ENCODE data around the gene GAMT.
"Not testable (repeated sequence)": the region's sequence is repeated elsewhere in the genome, so short reads cannot be mapped to it uniquely, and the experiment has no call there.

The GAMT gene

GRCh38 chr19:1433119-1434039 lies 32.0 kb upstream of the GAMT start:
- DNase-seq, result no peak

- no peak for DNase-seq
These were observed 31.2 kb upstream of the GAMT start for GRCh38 chr19:1432507-1432887.

- DNase-seq, result no peak
These were observed 30.6 kb upstream of the GAMT start for GRCh38 chr19:1431759-1432506.

- no peak for DNase-seq
These were observed 28.9 kb upstream of the GAMT start for GRCh38 chr19:1430246-1430645.

DNA sequence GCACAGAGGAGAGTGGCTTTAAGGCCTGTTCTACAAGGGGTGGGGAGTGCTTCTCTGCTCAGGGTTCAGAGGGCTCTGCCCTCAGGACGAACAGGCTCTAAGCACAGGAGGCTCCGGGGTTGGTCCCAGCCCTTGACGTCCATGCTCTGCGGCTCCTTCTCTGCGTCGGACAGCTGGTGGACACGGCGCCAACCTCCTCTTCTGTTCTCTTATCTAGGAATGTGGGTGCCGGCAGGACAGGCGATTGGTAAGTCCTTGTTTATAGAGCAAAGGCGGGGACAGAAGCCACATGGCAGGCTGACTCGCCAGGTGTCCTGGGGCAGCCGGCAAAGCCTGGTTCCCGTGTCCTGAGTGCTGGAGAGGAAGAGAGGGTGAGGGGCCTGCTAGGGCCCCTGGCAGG lies 28.4 kb upstream of the GAMT start:
- no peak for DNase-seq

- DNase-seq, result no peak
These were observed 27.5 kb upstream of the GAMT start for GRCh38 chr19:1428738-1429391.

DNA sequence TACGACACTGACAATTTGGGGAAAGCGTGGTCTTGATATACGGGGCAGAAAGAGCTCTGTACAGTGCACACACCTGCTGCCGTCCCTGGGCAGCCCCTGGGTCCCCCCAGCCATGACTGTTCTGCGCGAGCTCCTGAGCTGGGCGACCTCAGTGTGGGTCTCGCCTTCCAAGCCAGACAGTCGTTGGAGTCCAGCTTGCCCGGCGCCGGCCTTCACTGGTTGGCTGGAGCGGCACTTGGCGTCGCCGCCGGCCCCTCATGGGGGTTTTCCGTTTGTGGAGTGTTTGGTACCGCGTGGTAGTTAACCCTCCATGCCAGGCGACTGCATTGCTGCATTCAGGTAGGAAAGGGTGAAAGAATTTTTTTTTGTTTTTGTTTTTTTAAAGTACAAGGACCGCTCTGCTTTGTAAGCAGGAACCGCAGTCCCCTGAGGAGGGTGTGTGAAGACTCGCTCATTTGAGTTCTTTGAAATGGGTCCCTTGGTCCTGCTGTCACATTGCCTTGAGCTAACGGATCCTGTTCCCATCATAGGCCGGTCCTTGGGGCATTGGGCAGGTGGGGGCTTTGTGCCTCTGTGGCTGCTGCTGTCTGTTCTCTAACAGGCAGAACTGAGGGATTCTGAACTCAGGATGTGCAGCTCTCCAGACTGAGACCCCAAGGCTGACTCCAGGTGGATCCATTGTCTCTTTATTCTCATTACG lies 26.0 kb upstream of the GAMT start:
- DNase-seq, result no peak

- DNase-seq, result no peak
These were observed 25.4 kb upstream of the GAMT start for GRCh38 chr19:1426736-1427135.

- no peak for DNase-seq
These were observed 24.6 kb upstream of the GAMT start for GRCh38 chr19:1425902-1426301.

GRCh38 chr19:1425102-1425837 lies 23.9 kb upstream of the GAMT start:
- no peak for DNase-seq

DNA sequence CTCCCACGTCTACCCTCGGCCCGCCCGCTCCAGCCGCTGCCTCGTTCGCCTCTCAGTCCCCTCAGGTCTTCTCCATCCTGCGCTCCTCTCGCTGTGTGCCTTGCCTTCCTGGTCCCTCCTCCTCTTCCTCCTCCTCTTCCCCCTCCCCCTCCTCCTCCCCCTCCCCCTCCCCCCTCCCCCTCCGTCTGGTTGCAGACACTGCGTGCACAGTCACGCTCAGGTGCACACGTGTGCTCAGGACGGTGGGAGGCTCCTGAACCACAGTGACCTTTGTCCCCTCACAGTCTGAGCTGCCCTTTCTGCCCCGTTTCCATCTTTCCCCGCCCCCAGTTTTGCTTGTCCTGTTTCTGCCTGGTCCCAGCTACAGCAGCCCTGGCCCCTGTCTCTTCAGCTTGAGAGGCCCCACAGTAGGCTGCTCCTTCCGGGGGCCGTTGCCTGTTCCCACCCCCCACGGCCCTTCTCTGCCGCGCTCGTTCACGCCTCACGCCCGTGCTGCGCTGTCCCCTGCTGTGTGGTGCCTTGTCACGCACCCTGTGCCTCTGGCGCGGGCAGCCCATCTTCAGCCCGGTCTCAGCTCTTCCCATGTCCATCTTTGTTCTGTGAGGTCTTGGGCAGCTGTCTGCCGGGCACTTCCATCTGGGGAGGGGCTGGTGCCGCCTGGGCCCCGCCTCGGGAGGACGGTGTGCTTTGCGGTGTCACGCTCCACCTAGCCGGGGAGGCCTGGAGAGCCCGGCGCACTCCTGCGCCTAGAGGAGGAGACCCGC lies 23.0 kb upstream of the GAMT start:
- DNase-seq, result no peak

GRCh38 chr19:1423436-1424191 lies 22.3 kb upstream of the GAMT start:
- DNase-seq, result no peak

DNA sequence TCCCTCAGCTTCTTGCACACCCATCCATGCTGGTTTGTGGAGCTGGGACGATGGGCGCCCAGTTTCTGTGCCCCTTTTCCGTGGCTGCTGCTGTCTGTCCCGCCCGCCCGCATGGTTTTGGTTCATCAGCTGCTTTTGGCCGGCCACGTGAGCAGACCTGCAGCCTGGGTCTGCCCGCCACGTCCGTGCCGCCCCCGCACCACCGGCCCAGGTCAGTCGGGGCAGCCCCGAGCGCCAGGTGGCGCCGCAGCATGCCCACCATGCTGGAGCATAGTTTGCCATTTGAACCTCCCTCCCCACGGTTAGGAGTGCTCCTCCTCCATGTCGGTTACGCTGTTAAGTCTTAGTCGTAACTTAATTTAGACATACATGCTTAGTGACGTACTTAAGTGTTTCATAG lies 21.6 kb upstream of the GAMT start:
- DNase-seq, result no peak

DNA sequence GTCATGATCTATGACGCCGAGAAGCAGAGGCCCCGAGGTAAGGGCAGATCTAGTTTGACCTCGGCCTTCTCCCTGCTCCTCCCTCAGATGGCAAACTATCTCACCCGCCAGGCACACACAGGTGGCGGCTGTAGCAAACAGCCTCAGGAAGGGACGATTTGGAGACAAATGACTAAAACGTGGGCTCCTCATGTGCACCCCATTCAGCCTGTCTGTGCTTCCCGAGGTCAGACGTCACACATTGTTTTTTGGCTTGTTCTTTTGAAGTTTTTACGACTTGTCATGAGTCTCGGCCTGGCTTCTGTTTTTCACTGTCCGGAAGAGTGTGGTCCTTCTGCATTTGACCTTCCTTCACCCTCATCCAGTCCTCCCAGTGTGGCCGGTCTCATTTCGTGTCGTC lies 21.0 kb upstream of the GAMT start:
- DNase-seq, result no peak

DNA sequence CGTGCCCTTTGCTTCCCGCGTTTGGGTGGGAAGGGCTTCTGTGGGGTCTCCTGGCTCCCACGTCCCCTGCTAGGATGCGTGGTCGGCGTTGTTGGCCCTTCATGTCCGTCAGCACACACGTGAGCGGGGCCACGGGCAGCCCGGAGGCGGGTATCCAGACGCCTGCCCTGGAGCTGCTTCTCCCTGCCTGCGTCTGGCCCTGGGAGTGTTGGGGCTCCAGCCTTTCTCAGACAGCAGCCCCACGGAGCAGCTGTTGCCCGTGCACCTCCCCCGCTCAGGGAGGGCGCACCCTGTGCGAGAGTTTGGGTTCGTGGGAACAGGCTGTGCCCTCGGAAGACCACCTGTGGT lies 20.6 kb upstream of the GAMT start:
- no peak for DNase-seq

- no peak for DNase-seq
These were observed 20.0 kb upstream of the GAMT start for GRCh38 chr19:1421218-1421957.

DNA sequence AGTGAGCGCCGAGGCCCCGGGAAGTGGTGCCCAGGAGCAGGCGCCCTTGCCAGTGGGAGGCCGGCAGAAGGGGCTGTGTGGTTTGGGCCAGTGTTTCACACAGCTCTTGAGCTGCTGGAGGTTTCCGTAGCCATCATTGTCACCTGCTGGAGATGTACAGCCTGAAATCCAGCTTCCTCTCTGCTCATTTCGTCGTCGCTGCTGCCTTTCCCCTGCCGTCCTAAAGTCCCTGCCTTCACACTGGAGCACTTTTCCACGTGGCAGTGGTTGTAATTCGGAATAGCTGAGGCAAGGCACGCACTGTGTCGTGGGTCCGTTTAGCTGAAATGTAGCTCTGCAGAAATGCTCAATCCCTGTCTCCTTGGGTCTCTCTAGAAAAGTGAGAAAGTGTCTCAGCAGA lies 19.2 kb upstream of the GAMT start:
- no peak for DNase-seq

- not testable (repeated sequence) for DNase-seq
These were observed 18.7 kb upstream of the GAMT start for GRCh38 chr19:1420085-1420484.

DNA sequence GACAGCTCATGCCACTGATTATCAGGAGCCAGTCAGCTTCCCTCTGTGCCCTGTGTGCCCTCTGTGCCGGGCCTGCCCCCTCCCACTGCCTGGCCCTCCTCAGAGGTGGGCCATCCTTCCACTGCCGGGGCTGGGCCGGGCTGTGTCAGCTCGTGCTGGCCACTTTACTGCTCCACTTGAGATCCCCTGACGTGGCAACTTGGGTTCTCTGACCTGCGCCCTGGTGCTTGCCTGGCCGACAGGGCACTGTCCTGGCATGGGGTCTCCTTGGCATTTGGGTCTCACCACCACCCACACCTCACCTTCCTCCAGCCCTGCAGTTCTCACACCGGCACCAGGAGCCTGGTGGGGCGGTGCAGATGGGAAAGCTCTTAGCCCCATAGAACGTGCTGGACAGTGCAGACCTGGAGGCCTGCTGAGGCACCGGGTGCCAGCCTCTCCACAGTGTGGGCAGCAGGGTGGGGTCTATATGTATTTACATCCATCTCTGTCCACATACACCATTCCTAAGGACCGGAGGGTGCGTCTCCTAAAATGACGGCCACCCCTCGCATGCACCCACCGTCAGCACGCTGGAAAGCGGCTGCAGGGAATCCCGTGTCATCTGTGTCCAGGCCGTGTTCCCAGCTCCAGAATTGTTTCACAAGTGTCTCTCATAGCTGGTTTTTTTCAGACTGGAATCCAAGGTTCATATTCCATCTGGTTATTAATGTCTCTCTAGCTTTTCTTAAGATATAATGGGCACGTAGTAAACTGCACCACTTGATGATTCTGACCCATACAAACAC lies 17.8 kb upstream of the GAMT start:
- DNase-seq, result no peak

DNA sequence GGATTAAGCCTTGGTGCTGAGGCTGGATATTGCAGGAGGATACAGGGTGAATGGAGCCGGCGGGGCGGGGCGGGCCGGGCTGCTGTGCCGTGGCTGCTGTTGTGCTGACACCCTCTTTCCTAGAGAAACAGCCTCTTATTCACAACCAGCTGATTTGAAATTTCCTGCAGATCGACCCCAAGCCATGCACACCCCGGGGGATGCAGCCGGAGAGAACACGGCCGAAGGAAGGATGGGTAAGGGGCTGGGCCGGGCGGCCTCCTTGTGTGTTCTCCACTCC lies 17.1 kb upstream of the GAMT start:
- no peak for DNase-seq
